B cell (primary cell): ENCODE results near the gene RFX2.

Experiments
- CTCF ChIP-seq: fragments of 200-600 bp; IDR thresholded peaks from one replicate; pipeline ENCODE4 v1.8.0; 2022; ENCODE audit warnings: antibody characterized with exemption, mild to moderate bottlenecking
- EZH2 ChIP-seq: IDR thresholded peaks from 2 replicates; pipeline ENCODE4 v1.6.1; 2012; ENCODE audit warnings: borderline replicate concordance, low read depth, mild to moderate bottlenecking, moderate library complexity, low read length; ENCODE audit not compliant: insufficient read depth, poor library complexity, severe bottlenecking

- no peak for TF ChIP-seq CTCF
- no peak for TF ChIP-seq EZH2
These were observed 48.0 kb downstream of the RFX2 start for GRCh38 chr19:6062274-6062673.
